MV-4-11 (cell line): ENCODE data around the gene ZCWPW1.

Experiments
- DNase-seq: peaks from one replicate; lab custom pipeline; 2025; lab: John Stamatoyannopoulos, UW

The ZCWPW1 gene

DNA sequence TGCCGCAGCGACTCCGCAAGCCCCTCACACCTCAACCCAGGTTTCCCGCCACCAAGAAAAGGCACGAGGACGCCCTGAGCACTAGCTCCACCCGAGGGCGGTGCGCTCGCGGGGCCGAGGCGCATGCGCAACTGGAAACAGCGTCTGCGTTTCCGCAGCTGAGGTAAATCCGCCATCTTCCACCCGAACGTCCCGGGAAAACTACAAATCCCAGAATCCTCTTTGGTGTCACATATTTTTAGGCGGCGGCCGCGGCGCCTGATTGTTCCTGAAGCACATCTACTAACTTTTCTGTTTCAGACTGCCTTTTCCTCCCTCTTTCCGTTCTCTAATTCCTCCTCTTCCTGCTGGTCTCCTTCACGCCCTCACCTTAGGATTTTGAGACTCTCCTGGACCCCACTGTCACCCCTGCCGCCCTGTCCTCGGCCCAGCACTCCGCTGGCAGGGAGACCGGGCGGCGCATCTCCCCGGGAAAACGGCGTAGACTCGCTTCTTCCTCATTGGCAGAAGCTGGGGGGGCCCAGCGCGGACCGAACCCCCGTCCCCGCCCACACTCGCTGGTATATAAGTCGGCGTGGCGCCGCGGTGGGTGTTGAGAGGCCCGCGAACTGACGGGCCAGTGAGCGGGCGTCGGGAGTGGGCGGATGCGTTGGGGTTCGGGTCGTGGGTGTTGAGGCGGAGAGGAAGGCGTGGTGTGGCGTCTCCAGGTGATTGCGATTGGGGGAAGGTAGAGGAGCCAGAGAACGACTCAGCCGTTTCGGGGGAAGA lies at the start of gene ZCWPW1:
Gene ZCWPW1, minus strand, starts transcription at position 505 of the 768 bp plus-strand sequence. CDS start 8,054 bp downstream, outside the sequence.
- peak; percentile 97 for DNase-seq

DNA sequence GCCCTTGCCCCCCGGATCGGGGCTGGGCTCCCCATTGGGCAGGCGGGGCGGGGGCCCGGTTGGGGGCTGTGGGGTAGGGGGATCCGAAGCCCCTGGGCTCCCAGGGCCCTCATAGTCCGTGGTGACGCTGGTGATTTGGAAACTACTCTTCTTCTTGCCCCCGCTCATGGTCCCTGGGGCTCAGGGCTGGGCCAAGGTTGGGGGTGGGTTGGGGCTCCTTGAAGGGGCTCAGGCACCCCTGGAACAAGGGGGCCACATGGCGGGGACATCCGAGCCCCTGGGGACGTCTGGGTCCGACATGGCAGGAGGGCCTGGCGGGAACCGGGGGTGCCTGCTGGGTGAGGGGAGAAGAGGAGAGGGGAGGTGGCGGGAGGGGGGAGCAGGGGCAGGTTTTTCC lies 49.4 kb upstream of the ZCWPW1 start:
- no peak for DNase-seq

DNA sequence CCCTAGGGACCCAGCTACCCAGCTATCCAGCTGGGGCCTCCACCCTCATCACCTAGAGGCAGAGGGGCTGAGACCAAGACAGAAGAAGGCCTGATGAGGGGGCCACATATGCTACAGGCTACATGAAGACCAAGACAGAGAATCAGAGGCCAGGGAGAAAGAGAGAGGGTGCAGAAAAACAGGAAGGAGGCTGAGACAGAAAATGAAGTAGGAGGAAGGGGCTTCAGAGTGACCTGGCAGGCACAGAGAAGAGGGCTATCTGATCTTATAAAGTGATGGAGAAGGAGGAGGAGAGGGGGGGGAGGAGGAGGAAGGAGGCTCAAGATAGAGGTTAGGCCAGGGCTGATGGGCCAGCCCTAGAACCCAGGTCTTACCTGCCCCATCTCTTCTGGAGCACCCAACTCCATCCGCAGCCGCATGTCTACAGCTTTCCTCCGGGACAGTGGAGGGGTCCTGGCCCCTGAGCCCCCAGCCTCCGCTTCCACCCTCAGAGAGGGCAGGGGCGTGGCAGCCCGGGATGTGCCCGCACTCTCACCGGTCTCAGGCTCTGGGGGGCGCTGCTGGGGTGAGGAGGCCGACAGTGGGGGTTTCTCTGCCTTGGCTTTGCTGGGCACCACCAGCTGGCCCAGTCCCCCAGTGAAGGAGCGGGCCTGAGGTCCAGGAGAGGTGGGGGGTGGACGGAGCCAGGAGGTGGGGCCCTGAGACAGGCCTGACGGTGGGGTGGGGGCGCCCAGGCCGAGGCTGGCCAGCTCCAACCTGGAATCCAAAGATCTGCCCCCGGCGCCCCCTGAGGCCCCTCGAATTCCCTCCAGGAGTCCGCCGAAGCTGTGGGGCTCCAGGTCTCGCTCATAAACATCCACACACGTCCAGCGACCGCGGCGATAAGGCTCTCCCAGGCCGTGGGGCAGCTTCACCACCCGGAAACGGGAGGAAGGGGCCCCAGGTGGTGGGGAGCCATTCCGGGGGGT lies 48.7 kb upstream of the ZCWPW1 start:
- no peak for DNase-seq

- peak; percentile 29 for DNase-seq
Observed at GRCh38 chr7:100476101-100476780, 47.7 kb upstream of the ZCWPW1 start.

DNA sequence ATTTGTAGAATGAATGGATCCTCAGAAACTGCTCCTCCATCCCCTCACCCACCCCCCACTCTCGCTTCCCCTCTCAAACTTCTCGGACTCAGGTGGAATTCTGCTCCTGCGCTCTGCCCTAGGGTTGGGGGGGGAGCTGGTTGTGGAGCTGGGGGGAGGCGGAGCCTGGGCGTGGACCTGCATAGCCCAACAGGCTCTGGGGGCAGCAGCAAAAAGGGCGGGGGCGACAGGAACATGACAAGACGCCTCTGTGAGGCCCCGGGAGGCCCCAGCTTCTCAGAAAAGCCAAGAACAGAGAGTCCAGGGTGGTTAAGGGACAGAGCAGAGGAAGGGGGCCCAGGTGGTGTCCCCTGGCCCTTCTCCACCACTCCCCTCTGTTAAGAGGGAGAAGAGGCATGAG lies 47.0 kb upstream of the ZCWPW1 start:
- no peak for DNase-seq

DNA sequence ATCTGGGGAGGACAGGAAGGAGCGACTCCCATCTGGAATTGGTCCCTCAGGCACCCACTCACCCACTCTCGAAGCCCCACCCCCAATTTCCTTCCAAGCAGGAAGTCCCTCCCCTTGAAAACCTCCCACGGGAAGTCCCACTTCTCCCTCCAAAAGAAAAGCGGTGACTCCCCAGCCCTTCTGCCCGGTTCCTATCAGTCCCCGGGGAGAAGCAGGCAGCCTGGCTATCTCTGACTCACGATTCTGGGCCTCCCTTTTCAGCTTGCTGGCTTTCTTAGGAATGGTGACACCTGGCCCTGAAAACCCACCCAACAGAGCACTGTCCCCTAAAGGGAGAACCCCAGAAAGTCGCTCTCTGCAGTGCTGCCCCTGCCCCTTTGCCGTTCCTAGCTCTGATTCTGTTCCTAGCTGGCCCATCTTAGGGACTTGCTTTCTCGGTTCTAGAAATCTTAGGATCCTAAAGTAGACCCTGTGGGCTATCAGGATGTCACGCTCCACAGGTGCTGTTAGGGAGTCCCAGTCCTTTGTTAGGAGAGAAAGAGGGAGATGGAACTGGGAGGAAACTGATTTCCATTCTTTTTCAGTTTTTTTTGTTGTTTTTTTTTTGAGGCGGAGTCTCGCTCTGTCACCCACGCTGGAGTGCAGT lies 44.5 kb upstream of the ZCWPW1 start:
- peak; percentile 2 for DNase-seq

GRCh38 chr7:100472121-100472851 lies 43.8 kb upstream of the ZCWPW1 start:
- DNase-seq = no peak

DNA sequence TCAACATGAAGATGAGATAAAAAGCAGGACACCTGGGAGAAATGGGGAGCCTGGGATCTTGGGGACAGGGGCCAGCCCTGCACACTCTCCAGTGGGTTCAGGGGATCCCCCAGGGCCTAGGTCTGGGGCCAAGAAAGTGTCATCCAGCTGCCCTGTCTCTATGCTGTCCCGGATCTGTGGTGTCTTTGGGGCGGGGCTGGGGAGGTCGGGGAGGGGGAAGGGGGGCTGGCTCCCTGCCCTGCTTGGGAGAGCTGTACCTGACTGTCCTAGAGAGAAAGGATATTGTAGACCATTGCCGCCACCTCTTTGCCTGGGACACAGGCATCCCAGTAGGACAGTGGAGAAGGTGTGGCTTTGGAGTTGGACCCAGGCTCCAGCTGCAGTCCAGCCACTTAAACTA lies 42.5 kb upstream of the ZCWPW1 start:
- DNase-seq = no peak

- DNase-seq = peak; percentile 53
Observed at GRCh38 chr7:100469227-100470044, 40.9 kb upstream of the ZCWPW1 start.

- DNase-seq = no peak
Observed at GRCh38 chr7:100467638-100468373, 39.3 kb upstream of the ZCWPW1 start.

DNA sequence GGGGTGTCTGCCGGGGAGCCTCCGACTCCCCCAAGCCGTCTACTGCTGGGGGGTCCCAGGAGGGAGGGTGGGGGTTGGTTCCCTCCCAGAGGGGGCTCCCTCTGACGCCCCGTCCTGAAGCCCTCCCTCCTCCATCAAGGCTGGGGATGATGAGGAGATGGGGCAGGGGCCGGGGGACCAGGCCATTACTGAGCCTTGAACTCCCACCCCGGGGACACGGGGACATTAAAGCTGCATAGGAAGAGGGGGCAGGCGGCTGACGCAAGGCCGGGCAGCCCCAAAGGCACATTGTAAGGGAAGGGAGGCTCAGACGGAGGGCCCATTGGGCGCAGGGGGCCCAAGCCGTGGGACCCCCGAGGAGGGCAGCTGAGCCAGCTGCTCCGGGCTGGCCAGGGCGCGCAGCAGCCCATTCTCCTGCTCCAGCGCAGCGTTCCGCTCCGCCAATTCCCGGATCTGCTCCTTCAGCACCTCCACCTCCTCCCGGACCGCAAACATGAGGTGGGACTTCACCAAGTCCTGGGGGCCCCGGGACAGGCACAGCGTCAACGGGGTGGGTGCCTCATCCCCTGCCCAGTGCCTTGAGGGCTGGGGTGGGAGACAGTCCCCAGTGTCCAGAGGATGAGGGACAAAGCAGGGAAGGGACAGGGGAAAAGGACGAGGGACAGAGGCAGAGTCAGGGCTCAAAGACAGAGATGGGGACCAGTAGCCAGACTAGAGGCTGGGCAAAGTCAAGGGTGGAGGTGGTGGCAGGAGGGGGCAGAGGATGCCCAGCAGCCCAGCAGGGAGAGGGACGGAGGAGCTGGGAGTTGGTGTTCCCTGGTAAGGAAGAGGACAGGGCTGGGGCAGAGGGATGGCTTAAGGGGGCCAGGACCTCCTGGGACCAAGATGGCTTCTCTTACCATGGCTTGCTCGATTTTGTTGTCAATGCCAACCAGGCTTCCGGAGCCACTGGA lies 38.4 kb upstream of the ZCWPW1 start:
- DNase-seq = no peak

- DNase-seq = peak; percentile 25
Observed at GRCh38 chr7:100465702-100466311, 37.3 kb upstream of the ZCWPW1 start.

- DNase-seq = no peak
Observed at GRCh38 chr7:100465299-100465698, 36.8 kb upstream of the ZCWPW1 start.

GRCh38 chr7:100464791-100465190 lies 36.3 kb upstream of the ZCWPW1 start:
- DNase-seq = no peak

- DNase-seq = no peak
Observed at GRCh38 chr7:100464210-100464660, 35.7 kb upstream of the ZCWPW1 start, which contains the start of gene SPACDR. Gene SPACDR, minus strand, starts transcription at chr7:100464260. Its CDS starts 235 bp downstream, at chr7:100464025.

DNA sequence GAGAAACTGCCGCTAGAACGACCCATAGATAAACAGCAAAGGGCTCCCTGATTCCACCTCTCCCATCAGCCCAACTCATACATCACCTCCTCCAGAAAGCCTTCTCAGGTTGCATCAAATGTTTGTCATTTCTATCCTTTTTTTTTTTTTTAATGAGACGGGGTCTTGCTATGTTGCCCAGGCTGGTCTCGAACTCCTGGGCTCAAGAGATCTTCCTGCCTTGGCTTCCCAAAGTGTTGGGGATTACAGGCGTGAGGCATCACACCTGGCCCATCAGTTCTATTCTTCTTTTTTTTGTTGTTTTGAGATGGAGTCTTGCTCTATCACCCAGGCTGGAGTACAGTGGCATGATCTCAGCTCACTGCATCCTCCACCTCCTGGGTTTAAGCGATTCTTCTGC lies 28.5 kb upstream of the ZCWPW1 start:
- no peak for DNase-seq

DNA sequence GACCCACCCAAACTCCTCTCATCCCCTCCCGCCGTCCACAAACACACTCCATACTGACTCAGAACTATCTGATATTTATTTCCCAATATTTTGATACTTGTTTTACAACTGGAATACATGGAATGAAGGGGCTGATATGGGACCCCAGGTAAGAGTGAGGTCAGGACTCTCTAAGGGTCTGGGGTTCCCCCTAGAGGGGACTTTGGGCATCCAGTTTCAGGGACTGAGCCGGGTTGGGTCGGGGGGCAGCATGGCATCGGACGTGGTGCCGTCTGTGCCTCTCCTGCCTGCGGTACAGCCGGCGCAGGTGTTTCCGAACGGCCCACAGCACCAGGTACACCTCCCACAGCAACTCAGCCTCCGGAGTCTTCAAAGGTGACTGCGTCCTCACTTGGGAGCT lies 28.1 kb upstream of the ZCWPW1 start:
- DNase-seq = no peak

DNA sequence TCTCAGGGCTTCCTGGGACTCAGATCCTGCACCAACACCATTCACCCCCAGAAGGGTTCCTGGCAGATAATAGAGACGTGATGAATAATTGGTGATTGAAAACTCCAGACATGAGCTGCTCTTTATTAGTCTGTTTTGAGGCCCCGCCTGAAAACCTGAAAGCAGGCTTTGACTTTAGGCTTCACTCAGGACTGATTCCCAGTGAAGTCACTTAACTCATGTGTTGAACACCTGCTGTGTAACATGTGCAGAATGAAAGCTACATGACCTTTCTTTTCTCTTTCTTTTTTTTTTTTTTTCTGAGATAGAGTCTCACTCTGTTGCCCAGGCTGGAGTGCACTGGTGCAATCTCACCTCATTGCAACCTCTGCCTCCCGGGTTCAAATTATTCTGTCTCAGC lies 26.7 kb upstream of the ZCWPW1 start:
- DNase-seq = no peak
